Esophagus squamous epithelium (tissue), 4 donors: ENCODE data around the gene HMCN2.

Source experiments
- POLR2A ChIP-seq, 4 donors: fragments of 450-650 bp; IDR thresholded peaks; one replicate each; pipeline ENCODE4 v1.6.1; 2017; ENCODE audit warnings: antibody characterized with exemption in 4 of 4, mild to moderate bottlenecking in 4 of 4, moderate library complexity in 3 of 4
- TF ChIP-seq, protein P1 (sequence below), 6 experiments: fragments of 450-650 bp in 4 of 6; fragments of 200-600 bp in 2 of 6; sonication (generic) in 2 of 6; IDR thresholded peaks; one replicate each; pipeline ENCODE4 v1.5.1; 2016 to 2019; ENCODE audit warnings: antibody characterized with exemption in 6 of 6, mild to moderate bottlenecking in 4 of 6, moderate library complexity in 4 of 6

DNA sequence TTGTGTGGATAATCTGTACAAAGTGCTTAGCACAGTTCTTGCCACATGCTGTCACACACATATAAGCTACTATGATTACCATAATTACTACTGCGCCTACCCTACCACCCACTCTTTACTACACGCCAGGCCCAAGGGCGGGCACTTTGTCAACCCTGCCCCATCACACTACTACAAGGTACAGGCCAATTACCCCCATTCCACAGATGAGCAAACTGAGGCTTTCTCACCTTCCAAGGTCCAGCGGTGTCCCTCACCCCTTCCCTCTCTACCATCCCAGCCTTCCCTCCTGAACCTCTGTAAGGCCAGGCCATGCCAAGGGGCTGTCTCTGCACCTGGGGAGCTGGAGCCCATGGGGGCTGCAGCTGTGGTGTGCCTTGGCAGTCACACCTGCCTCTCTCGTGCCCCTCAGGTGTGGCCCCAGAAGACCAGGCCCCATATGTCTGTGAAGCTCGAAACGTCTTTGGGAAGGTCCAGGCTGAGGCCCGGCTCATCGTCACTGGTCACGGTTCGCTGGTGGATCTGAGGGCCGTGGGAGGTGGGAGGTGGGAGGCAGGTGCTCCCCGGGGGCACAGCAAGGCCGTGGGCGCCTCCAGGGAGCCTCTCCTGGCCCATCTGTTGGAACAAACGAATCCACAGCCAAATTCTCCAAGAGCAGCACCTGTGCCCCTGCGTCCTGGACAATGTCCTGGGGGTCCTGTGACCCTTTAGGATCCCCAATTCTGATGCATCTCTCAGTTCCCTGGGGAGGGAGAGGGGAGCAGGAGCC, 54.6 kb downstream of the HMCN2 start:
- TF ChIP-seq, protein P1, sequence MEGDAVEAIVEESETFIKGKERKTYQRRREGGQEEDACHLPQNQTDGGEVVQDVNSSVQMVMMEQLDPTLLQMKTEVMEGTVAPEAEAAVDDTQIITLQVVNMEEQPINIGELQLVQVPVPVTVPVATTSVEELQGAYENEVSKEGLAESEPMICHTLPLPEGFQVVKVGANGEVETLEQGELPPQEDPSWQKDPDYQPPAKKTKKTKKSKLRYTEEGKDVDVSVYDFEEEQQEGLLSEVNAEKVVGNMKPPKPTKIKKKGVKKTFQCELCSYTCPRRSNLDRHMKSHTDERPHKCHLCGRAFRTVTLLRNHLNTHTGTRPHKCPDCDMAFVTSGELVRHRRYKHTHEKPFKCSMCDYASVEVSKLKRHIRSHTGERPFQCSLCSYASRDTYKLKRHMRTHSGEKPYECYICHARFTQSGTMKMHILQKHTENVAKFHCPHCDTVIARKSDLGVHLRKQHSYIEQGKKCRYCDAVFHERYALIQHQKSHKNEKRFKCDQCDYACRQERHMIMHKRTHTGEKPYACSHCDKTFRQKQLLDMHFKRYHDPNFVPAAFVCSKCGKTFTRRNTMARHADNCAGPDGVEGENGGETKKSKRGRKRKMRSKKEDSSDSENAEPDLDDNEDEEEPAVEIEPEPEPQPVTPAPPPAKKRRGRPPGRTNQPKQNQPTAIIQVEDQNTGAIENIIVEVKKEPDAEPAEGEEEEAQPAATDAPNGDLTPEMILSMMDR (IDR thresholded peaks at IDR 0.05) = no peak
- TF ChIP-seq POLR2A (IDR thresholded peaks at IDR 0.05) = no peak
